Mesendoderm (in vitro differentiated cells): ENCODE data around the gene PAIP2.
A peak's percentile ranks its signal among the peaks of the same experiment; 100 is the strongest.
"Not testable (repeated sequence)": the region's sequence is repeated elsewhere in the genome, so short reads cannot be mapped to it uniquely, and the experiment has no call there.

ENCODE experiments used
- DNase-seq: peaks from one replicate; pipeline ENCODE4 v3.0.0; 2013
- H2AK5ac ChIP-seq: 2 replicates; pipeline ENCODE4 v1.6.1; 2013; ENCODE audit warnings: low read length, inconsistent platforms
- H2BK120ac ChIP-seq: 2 replicates; pipeline ENCODE4 v1.6.1; 2013; ENCODE audit warnings: low read depth, mild to moderate bottlenecking, low read length, moderate library complexity, mixed read lengths
- H2BK15ac ChIP-seq: replicated peaks from 2 replicates; pipeline ENCODE4 v1.6.1; 2013; ENCODE audit warnings: low read depth, mild to moderate bottlenecking, moderate library complexity
- H2BK5ac ChIP-seq: 2 replicates; pipeline ENCODE4 v1.6.1; 2013; ENCODE audit warnings: low read length, inconsistent platforms
- H3K18ac ChIP-seq: 2 replicates; pipeline ENCODE4 v1.6.1; 2013; ENCODE audit warnings: mild to moderate bottlenecking, low read length, mixed read lengths
- H3K23ac ChIP-seq: one replicate; pipeline ENCODE4 v1.6.1; 2013; ENCODE audit warnings: low read length
- H3K27ac ChIP-seq: 2 replicates; pipeline ENCODE4 v1.5.1; 2013; ENCODE audit warnings: low read depth, mild to moderate bottlenecking, inconsistent platforms, low read length, moderate library complexity
- H3K27me3 ChIP-seq: 2 replicates; pipeline ENCODE4 v1.6.1; 2013; ENCODE audit warnings: low read length, control low read depth, mild to moderate bottlenecking, inconsistent platforms; ENCODE audit not compliant: insufficient read depth, poor library complexity
- H3K36me3 ChIP-seq: 2 replicates; pipeline ENCODE4 v1.6.1; 2013; ENCODE audit warnings: low read length, inconsistent platforms; ENCODE audit not compliant: control insufficient read depth, insufficient read depth
- H3K4ac ChIP-seq: one replicate; pipeline ENCODE4 v1.6.1; 2013; ENCODE audit warnings: low read depth, mild to moderate bottlenecking, low read length, moderate library complexity
- H3K4me1 ChIP-seq: 2 replicates; pipeline ENCODE4 v1.6.1; 2013; ENCODE audit warnings: low read depth, low read length, inconsistent platforms; ENCODE audit not compliant: control insufficient read depth
- H3K4me2 ChIP-seq: 2 replicates; pipeline ENCODE4 v1.6.1; 2013; ENCODE audit warnings: low read length
- H3K4me3 ChIP-seq: 2 replicates; pipeline ENCODE4 v1.5.1; 2013; ENCODE audit warnings: mild to moderate bottlenecking, low read length
- H3K56ac ChIP-seq: one replicate; pipeline ENCODE4 v1.6.1; 2013; ENCODE audit warnings: low read length
- H3K79me1 ChIP-seq: 2 replicates; pipeline ENCODE4 v1.6.1; 2013; ENCODE audit warnings: low read length, inconsistent platforms
- H3K79me2 ChIP-seq: 2 replicates; pipeline ENCODE4 v1.6.1; 2013; ENCODE audit warnings: mild to moderate bottlenecking, low read length; ENCODE audit not compliant: control insufficient read depth, insufficient read depth
- H3K9ac ChIP-seq: 2 replicates; pipeline ENCODE4 v1.6.1; 2013; ENCODE audit warnings: low read length, inconsistent platforms
- H4K5ac ChIP-seq: one replicate; pipeline ENCODE4 v1.6.1; 2013; ENCODE audit warnings: low read length
- H4K8ac ChIP-seq: one replicate; pipeline ENCODE4 v1.6.1; 2013; ENCODE audit warnings: low read depth, mild to moderate bottlenecking, control low read depth, low read length, moderate library complexity
- WGBS: extraction: QIAGEN DNeasy Blood & Tissue Kit; methylation state at CpG from one replicate; pipeline ENCODE4 v1.1.7; 2013; ENCODE audit warnings: low lambda C conversion rate, missing lambda C conversion rate; ENCODE audit not compliant: insufficient coverage; ENCODE audit errors: extremely low coverage; 5-methylcytosine and 5-hydroxymethylcytosine counted together

The PAIP2 gene

DNA sequence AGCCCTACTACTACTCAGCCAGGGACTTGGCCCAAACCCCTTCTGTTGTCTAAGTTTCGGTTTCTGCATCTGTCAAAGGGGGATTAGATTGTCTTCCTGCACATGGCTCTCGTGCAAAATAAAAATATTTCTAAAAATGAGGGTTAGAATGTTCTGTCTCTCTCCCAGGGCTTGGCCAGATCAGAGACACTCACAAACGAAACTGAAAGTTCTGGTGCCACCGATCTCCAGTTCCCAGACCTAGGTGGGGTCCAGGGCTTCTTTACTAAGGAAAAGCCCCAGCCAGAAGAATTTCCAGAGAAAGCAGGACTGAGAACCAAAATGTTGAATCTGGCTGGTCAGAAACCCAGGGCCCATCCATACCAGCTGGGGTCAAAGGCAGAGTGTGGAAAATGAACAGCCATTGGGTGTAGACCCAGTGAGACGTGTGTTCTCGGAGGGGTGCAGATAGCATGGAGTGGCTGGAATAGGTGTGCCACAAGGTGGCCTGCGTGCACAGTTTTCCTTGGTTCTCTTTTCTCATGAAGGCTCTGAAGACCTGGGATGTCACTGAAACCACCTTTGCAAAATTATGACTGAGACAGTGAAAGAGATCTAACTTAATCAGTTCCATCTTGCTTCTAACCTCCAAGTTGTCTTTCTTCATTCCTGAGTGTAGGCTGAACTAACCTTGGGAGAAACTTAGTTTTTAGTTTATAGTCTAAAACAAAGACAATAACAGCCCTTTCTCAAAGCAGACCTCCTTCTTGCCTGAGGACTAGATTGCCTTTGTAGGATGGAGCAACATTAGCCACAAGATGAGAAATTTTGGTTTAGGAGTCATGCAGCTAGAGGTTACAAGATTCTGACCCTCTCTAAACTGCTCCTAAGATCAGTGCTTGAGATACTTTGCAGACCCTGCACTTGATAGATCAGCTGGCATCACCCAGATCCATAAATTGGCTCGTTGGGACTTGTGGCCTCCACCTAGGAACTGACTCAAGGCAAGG lies 43.7 kb downstream of the PAIP2 start:
- Histone ChIP-seq H3K79me1 (no peaks in the 10 kb centered on the region), H4K5ac (no peak overlapping the region), H2BK15ac (no peak overlapping the region), H3K4ac (no peak overlapping the region), H2BK5ac (no peak overlapping the region), H2BK120ac (no peak overlapping the region), H3K23ac (no peak overlapping the region), H3K36me3 (no peaks in the 10 kb centered on the region), H3K9ac (no peak overlapping the region), H3K4me3 (no peak overlapping the region), H3K79me2 (no peaks in the 10 kb centered on the region), H3K56ac (no peak overlapping the region), H2AK5ac (no peak overlapping the region), H4K8ac (no peak overlapping the region), H3K4me2 (no peak overlapping the region), H3K27me3 (no peaks in the 10 kb centered on the region), H3K18ac (no peak overlapping the region), H3K27ac (no peak overlapping the region), H3K4me1 (peaks cover 3% of the 10 kb centered on the region)
- no CpG with 5 or more reads among the region's 8 CpGs for WGBS
- DNase-seq: no peak

DNA sequence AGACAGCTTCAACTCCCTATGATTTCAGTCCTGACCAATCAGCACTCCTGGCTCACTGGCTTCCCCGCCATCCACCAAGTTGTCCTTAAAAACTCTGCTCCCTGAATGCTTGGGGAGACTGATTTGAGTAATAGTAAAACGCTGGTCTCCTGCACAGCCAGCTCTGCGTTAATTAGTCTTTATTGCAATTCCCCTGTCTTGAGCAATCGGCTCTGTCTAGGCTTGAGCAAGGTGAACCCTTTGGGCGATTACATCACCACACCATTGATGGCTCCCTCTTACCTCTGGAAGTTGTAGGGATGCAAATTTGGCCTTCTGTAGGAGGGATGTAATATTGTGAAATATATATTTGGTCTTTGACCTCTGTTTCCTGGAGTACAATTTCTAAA lies 44.4 kb downstream of the PAIP2 start:
- Histone ChIP-seq H3K4ac (no peak overlapping the region), H2BK5ac (no peak overlapping the region), H3K4me1 (peaks cover 3% of the 10 kb centered on the region), H3K9ac (no peak overlapping the region), H3K79me2 (no peaks in the 10 kb centered on the region), H2BK15ac (no peak overlapping the region), H2AK5ac (no peak overlapping the region), H3K23ac (no peak overlapping the region), H4K5ac (no peak overlapping the region), H3K4me3 (no peak overlapping the region), H2BK120ac (no peak overlapping the region), H3K4me2 (no peak overlapping the region), H3K56ac (no peak overlapping the region), H3K36me3 (no peaks in the 10 kb centered on the region), H3K27me3 (no peaks in the 10 kb centered on the region), H3K27ac (no peak overlapping the region), H3K18ac (no peak overlapping the region), H4K8ac (no peak overlapping the region), H3K79me1 (no peaks in the 10 kb centered on the region)
- no CpG with 5 or more reads among the region's 5 CpGs for WGBS
- DNase-seq: no peak

DNA sequence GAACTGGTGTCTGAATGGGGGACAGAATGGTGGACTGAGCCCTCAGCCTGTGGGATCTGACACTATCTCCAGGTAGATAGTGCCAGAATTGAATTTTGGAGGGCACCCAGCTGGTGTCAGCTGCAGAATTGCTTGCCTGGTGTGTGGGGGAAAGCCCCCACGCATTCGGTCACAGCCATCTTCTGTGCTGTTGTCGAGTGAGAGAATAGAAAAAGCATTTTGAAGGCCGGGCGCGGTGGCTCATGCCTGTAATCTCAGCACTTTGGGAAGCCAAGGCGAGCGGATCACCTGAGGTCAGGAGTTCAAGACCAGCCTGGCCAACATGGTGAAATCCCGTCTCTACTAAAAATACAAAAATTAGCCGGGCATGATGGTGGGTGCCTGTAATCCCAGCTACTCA lies 45.3 kb downstream of the PAIP2 start:
- not testable (repeated sequence) for H3K9ac ChIP-seq, H2BK15ac ChIP-seq, H3K79me1 ChIP-seq, H3K4ac ChIP-seq, H2BK5ac ChIP-seq, H3K4me3 ChIP-seq, H3K79me2 ChIP-seq, H2BK120ac ChIP-seq, H3K27me3 ChIP-seq, H3K4me2 ChIP-seq, H3K56ac ChIP-seq, H3K18ac ChIP-seq, H4K5ac ChIP-seq, H4K8ac ChIP-seq, DNase-seq, H3K23ac ChIP-seq, H2AK5ac ChIP-seq, H3K4me1 ChIP-seq, H3K36me3 ChIP-seq, H3K27ac ChIP-seq
- WGBS: no CpG with 5 or more reads among the region's 10 CpGs

DNA sequence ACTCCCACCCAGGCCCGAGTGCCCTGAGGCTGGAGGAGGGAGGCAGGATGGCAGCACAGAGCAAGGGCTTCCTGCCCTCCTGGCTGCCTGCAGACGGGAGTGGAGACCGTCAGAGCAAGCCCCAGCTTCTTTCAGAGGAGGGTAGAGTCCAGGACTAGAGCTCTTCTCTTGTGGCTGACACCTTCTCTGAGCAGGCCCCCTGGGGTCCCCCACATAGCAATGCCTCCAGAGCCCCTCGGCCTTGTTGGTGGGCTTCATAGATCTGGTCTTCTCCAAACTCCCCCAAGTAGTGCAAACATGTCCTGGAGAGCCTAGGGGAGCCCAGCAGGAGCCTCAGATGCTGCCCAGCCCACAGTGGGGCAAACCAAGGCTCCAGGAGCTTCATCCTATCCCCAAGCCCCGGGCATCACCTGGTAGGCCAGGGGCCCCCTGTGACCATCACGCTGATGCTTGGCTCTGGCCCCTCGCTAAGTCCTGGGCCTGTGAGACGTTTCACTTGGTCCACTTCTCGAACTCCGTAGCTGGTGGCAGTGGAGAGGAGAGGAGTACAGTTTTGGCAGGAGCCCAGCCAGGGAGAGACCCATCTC lies 46.0 kb downstream of the PAIP2 start:
- no peak for DNase-seq
- peaks cover 2% of the 10 kb centered on the region for H3K4me1 ChIP-seq

DNA sequence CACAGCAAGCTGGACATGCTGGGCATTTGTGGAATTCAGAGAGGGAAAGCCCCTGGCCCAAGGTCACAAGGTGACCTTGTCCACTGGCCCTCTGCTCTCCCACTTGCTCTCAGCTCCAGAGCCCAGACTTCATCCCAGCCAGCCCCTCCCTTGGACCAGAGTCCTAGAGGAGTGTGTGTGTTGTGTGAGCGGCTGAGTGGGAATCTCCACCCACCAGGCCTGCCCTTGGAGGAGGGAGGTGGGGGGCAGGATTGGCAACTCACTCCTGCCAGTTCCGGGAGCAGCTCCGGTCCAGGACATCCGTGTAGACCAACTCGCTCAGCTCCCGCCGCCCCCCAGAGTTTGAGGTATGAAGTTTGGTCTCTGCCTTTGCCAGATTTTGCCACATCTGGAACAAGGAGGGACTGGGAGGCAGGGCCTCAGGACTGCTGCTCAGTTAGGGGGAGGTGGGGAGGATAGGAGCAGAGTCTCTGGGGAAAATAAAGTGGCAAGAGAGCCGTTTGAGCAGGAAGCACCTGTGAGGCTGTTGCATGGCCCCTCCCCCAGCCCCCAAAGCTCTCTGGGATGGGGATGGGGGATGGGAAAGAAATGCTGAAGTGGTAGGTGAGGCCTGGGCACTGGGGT lies 46.7 kb downstream of the PAIP2 start:
- H4K5ac ChIP-seq: no peak overlapping the region
- H3K27me3 ChIP-seq: no peaks in the 10 kb centered on the region
- H3K4ac ChIP-seq: no peak overlapping the region
- peak; percentile 28 for DNase-seq
- H3K56ac ChIP-seq: no peak overlapping the region
- no peaks in the 10 kb centered on the region for H3K36me3 ChIP-seq
- no peak overlapping the region for H4K8ac ChIP-seq
- H3K79me2 ChIP-seq: no peaks in the 10 kb centered on the region
- H3K27ac ChIP-seq: no peak overlapping the region
- no peak overlapping the region for H3K23ac ChIP-seq
- H3K4me2 ChIP-seq: no peak overlapping the region
- H3K79me1 ChIP-seq: no peaks in the 10 kb centered on the region
- no peak overlapping the region for H2BK15ac ChIP-seq
- no peak overlapping the region for H2BK5ac ChIP-seq
- H2BK120ac ChIP-seq: no peak overlapping the region
- H3K4me3 ChIP-seq: no peak overlapping the region
- no peaks in the 10 kb centered on the region for H3K4me1 ChIP-seq
- H3K9ac ChIP-seq: no peak overlapping the region
- no CpG with 5 or more reads among the region's 8 CpGs for WGBS
- H2AK5ac ChIP-seq: no peak overlapping the region
- H3K18ac ChIP-seq: no peak overlapping the region

More for the DNA sequence above, 46.0 kb downstream of the PAIP2 start:
- Histone ChIP-seq H2BK120ac (no peak overlapping the region), H2AK5ac (no peak overlapping the region), H3K56ac (no peak overlapping the region), H3K18ac (no peak overlapping the region), H3K4ac (no peak overlapping the region), H3K27me3 (no peaks in the 10 kb centered on the region), H4K8ac (no peak overlapping the region), H4K5ac (no peak overlapping the region), H3K4me3 (no peak overlapping the region), H2BK5ac (no peak overlapping the region), H3K79me1 (no peaks in the 10 kb centered on the region), H3K9ac (no peak overlapping the region), H2BK15ac (no peak overlapping the region), H3K4me2 (no peak overlapping the region), H3K27ac (no peak overlapping the region), H3K79me2 (no peaks in the 10 kb centered on the region), H3K23ac (no peak overlapping the region), H3K36me3 (no peaks in the 10 kb centered on the region)
- WGBS: no CpG with 5 or more reads among the region's 10 CpGs
